Erythroblast (primary cell): ENCODE data around the gene SESTD1.

Experiments used
- GATA1 ChIP-seq: IDR thresholded peaks from 2 replicates; pipeline ENCODE4 v1.6.1; 2011; ENCODE audit warnings: low read depth, mild to moderate bottlenecking, control low read depth, low read length, moderate library complexity
- POLR2A ChIP-seq: IDR thresholded peaks from 2 replicates; pipeline ENCODE4 v1.6.1; 2011; ENCODE audit warnings: mild to moderate bottlenecking, low read length

GRCh38 chr2:179179719-179180118 lies 84.9 kb downstream of the SESTD1 start:
- no peak for TF ChIP-seq POLR2A
- no peak for TF ChIP-seq GATA1
